MCF 10A (cell line): ENCODE measurements around the gene ZNF593OS. TPM values are rescaled to one million over a fixed set of nuclear protein-coding genes. Genes with fewer than 3 reads are reported as not detected.
A peak's percentile ranks its signal among the peaks of the same experiment; 100 is the strongest.

Experiments used
- BruUV-seq: library from RNA; stranded (reverse); fragments of 400-500 nt; replicated peaks from 2 replicates; lab custom pipeline; 2021; lab: Mats Ljungman, UMichigan
- CTCF ChIA-PET: fragments of 300-600 bp; sonication (Branson Sonifier 250); formaldehyde crosslinking; extraction: SDS; loops from one replicate; lab custom pipeline; 2021; ENCODE audit warnings: antibody characterized with exemption, inconsistent platforms; lab: Yijun Ruan, JAX
- POLR2A ChIA-PET: fragments of 300-600, 350-650 bp; sonication (Branson Sonifier 250); formaldehyde crosslinking; extraction: SDS; loops from one replicate; lab custom pipeline; 2020; ENCODE audit warnings: antibody characterized with exemption, inconsistent platforms; lab: Yijun Ruan, JAX
- DNase-seq: peaks from one replicate; pipeline ENCODE4 v3.0.0-alpha.2; 2018; ENCODE audit not compliant: unreplicated experiment
- H3K27ac Mint-ChIP-seq: one replicate; pipeline ENCODE4 v1.8.0; 2022; ENCODE audit warnings: mild to moderate bottlenecking, low read depth, mixed read lengths; ENCODE audit not compliant: unreplicated experiment
- H3K27me3 Mint-ChIP-seq: one replicate; pipeline ENCODE4 v1.8.0; 2022; ENCODE audit warnings: mixed read lengths; ENCODE audit not compliant: insufficient read depth, unreplicated experiment
- H3K36me3 Mint-ChIP-seq: one replicate; pipeline ENCODE4 v1.8.0; 2022; ENCODE audit warnings: mild to moderate bottlenecking, moderate library complexity, mixed read lengths; ENCODE audit not compliant: insufficient read depth, unreplicated experiment
- H3K4me1 Mint-ChIP-seq: one replicate; pipeline ENCODE4 v1.8.0; 2022; ENCODE audit warnings: mixed read lengths; ENCODE audit not compliant: insufficient read depth, unreplicated experiment
- H3K4me3 Mint-ChIP-seq: one replicate; pipeline ENCODE4 v1.8.0; 2022; ENCODE audit warnings: mild to moderate bottlenecking, moderate library complexity, mixed read lengths; ENCODE audit not compliant: unreplicated experiment
- H3K9me3 Mint-ChIP-seq: one replicate; pipeline ENCODE4 v1.8.0; 2022; ENCODE audit warnings: mixed read lengths; ENCODE audit not compliant: unreplicated experiment
- intact Hi-C: fragments of 100-400 bp; cut with micrococcal nuclease; formaldehyde crosslinking; loops from 2 replicates; pipeline ENCODE4 v1.14.1; 2022
- total RNA-seq: library from RNA; stranded (reverse); gene quantifications from 2 replicates; pipeline ENCODE4 v1.2.3, GENCODE V29; 2022
- TF ChIP-seq, protein P1 (sequence below): fragments of 200-600 bp; IDR thresholded peaks from one replicate; pipeline ENCODE4 v1.8.0; 2022; ENCODE audit warnings: antibody characterized with exemption, mild to moderate bottlenecking; ENCODE audit not compliant: unreplicated experiment

Gene ZNF593OS
- total RNA-seq, 1 experiment from 2014 or later: not detected

DNA sequence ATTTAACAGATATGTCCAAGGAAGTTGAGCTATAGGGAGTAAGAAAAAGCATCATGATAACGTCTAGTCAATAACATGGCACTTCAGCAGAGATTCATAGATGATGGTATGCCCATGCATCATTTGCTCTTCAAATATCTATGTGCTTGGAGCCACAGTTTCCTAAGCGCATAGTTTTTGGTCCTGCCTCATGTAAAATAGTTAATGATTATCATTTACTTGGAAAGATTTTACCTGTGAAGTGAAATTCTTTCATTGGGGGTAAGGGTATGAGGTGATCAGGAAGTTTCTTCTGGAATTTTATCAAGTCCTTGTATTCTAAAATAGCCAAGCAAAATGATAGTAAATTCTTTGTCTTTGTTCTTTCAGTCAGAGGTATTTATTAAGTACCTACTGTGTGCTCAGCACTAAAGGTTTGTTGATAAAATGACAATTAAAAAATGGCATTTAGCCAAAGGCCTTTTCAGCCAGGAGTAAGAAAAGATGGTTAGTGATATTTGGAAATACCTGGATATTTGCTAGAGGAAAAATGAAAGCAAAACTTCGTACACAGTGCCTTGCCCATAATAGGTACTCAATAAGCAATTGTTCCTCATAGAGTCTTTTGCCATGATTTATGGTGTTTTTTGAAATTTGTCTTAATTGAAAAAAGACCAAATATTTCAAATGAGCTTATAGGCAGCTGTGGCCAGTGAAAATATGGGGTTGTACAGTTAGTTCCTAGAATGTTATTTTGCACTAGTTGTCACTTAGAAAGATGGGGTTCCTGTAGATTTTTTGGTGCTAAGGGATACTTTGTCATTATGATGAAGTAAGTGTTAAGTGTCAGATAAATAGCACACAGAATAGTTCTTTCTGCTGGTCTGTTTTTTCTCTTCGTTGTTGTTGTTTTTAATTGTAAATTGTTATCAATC lies 47.0 kb downstream of the ZNF593OS start:
- DNase-seq: no peak
- H3K9me3 Mint-ChIP-seq: no peaks in the 10 kb centered on the region
- H3K27me3 Mint-ChIP-seq: no peaks in the 10 kb centered on the region
- intact Hi-C loops: no loop called here
- ChIA-PET POLR2A (interaction anchor here (0.8 to 9.0 kb wide), 8 partner anchors 13 to 253 kb away, joined by 3 to 190 read pairs (median 4); partner anchors contain the start of genes CEP85, CNKSR1, PDIK1L and ZNF593), CTCF (interaction anchor here (0.6 to 5.3 kb wide), 6 partner anchors 17 to 229 kb away, joined by 3 to 39 read pairs (median 3); partner anchors contain the start of gene C1orf232)
- no peaks in the 10 kb centered on the region for H3K36me3 Mint-ChIP-seq
- H3K4me1 Mint-ChIP-seq: peaks cover 22% of the 10 kb centered on the region
- H3K4me3 Mint-ChIP-seq: peak overlapping the region; percentile 31
- H3K27ac Mint-ChIP-seq: peak overlapping the region; percentile 77
- BruUV-seq: no TSS peak
- TF ChIP-seq, protein P1, sequence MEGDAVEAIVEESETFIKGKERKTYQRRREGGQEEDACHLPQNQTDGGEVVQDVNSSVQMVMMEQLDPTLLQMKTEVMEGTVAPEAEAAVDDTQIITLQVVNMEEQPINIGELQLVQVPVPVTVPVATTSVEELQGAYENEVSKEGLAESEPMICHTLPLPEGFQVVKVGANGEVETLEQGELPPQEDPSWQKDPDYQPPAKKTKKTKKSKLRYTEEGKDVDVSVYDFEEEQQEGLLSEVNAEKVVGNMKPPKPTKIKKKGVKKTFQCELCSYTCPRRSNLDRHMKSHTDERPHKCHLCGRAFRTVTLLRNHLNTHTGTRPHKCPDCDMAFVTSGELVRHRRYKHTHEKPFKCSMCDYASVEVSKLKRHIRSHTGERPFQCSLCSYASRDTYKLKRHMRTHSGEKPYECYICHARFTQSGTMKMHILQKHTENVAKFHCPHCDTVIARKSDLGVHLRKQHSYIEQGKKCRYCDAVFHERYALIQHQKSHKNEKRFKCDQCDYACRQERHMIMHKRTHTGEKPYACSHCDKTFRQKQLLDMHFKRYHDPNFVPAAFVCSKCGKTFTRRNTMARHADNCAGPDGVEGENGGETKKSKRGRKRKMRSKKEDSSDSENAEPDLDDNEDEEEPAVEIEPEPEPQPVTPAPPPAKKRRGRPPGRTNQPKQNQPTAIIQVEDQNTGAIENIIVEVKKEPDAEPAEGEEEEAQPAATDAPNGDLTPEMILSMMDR: no peak

DNA sequence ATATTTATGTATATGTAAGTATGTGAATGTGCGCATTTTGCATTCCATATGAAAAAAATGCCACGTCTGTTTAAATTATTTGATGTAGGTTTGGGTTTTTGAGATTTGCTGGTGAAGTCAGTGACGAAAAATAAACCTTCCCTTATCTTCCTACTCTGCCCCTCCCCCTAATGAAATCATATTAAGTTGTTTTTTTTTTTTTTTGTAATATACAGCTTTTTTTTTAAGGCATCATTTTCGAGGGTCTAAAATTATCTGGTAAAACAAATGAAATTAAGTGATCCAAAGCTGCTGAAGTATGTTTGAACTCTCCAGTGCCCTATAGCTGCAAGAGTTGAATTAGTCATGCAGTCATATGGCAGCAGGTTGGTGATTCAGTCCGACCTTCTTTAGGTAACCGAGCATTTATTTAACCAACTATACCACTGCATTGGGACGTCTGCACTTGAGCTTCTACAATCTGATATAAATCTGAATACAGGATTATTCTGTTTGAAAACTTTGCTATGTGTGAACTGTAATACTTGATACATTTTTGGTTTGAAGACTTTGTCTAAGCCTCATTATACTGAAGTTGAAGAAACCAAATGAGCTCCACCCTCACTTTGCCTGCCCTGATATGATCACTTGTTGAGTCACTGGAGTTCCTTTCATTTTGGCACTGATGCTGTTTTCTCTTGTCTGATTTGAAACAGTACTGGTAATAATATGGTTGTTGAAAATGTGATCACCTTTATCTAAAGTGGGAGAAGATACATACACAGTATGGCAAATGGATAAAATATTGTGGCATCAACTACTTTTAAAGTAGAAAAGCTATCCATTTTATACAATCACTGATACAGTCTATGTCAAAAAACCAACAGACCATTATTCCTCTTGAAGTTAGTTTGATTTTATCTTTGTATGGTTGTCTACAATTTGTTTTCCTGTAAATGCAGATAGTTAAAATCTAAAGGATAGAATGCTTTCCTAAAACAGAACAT lies 48.4 kb downstream of the ZNF593OS start:
- Mint-ChIP-seq H3K4me1 (peaks cover 16% of the 10 kb centered on the region), H3K9me3 (no peaks in the 10 kb centered on the region), H3K27me3 (no peaks in the 10 kb centered on the region), H3K4me3 (peak overlapping the region; percentile 60), H3K36me3 (peaks cover 10% of the 10 kb centered on the region), H3K27ac (peak overlapping the region; percentile 77)
- ChIA-PET CTCF (interaction anchor here (0.6 to 5.3 kb wide), 10 partner anchors 9 to 268 kb away, joined by 3 to 39 read pairs (median 4); no protein-coding TSS in a partner anchor), POLR2A (interaction anchor here (0.5 to 9.0 kb wide), 15 partner anchors 9 to 348 kb away, joined by 3 to 190 read pairs (median 3); partner anchors contain the start of genes CEP85, CNKSR1, PDIK1L and ZNF593)
- no TSS peak for BruUV-seq
- DNase-seq: peak; percentile 72
- TF ChIP-seq, protein P1: no peak
- intact Hi-C loops: no loop called here

DNA sequence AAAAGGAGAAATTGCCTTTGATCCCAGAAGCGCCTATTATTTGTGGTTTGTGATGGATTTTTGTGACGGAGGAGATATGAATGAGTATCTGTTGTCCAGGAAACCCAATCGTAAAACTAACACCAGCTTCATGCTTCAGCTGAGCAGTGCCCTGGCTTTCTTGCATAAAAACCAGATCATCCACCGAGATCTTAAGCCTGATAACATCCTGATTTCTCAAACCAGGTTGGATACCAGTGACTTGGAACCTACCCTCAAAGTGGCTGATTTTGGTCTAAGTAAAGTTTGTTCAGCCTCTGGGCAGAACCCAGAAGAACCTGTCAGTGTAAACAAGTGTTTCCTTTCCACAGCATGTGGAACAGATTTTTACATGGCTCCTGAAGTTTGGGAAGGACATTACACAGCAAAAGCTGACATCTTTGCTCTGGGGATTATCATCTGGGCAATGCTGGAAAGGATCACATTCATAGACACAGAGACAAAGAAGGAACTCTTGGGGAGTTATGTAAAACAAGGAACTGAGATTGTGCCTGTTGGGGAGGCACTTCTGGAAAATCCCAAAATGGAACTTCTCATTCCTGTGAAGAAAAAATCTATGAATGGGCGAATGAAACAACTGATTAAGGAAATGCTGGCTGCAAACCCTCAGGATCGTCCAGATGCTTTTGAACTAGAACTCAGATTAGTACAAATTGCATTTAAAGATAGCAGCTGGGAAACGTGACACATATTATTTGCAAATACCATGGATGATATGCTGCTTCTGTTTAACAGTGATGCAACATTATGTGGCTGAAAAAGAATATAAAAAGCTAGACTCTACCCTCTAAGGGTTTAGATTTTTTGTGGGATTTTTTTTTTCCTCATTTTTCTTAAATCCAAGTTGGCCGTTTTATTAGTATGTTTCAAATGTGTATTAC lies 49.5 kb downstream of the ZNF593OS start:
- no peak for DNase-seq
- Mint-ChIP-seq H3K27me3 (no peaks in the 10 kb centered on the region), H3K9me3 (no peaks in the 10 kb centered on the region), H3K27ac (no peak overlapping the region), H3K4me1 (peaks cover 7% of the 10 kb centered on the region), H3K4me3 (no peak overlapping the region), H3K36me3 (peaks cover 21% of the 10 kb centered on the region)
- POLR2A ChIA-PET: interaction anchor here (0.9 to 9.0 kb wide), 5 partner anchors 10 to 112 kb away, joined by 3 to 190 read pairs (median 11); partner anchors contain the start of genes CEP85, PDIK1L and ZNF593
- intact Hi-C loops: no loop called here
- CTCF ChIA-PET: interaction anchor here (0.6 to 5.3 kb wide), 9 partner anchors 9 to 274 kb away, joined by 3 to 39 read pairs (median 4); no protein-coding TSS in a partner anchor
- TF ChIP-seq, protein P1: no peak
- no TSS peak for BruUV-seq
